ENCODE data around the gene AKT3.
A peak's percentile ranks its signal among the peaks of the same experiment; 100 is the strongest.
"Not testable (repeated sequence)": the region's sequence is repeated elsewhere in the genome, so short reads cannot be mapped to it uniquely, and the experiment has no call there.

The AKT3 gene

DNA sequence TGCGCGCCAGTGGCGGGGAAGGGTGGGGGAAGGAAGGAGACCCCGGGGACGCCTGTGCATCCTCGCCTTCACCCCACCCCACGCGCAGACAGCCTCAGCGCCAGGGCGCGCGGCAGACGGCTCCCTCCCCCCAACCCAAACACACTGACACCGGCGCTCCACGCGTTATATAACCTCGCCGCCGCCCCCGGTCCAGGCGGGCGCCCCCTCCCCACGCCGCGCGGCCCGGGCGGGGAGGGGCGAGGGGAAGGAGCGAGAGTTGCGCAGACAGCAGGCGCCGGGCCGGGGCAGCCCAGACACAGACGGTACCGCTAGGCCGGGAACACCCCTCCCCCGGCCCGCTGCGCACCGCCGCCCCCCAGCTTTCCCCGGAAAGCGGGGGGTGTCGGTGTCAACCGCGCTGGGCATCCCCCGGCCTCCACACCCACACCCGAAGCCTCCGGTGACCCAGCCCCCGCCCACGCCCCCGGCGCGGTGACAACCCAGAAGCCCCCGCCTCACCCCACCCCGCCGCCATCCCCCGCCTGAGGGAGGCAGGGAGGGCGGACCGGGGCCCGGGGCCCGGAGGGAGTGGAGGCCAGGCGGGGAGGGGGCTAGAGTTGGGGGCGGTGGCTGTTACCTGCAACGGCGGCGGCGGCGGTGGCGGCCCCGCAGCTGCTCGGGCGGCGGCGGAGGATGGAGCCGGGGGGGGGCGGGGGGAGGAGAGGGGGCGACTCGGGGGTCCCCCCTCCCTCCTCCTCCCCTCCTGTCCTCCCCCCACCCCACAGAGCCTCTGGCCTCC, 432 bp downstream of the AKT3 start:
- Mint-ChIP-seq H3K4me1 (peaks cover 16% of the 10 kb centered on the region), H3K9me3 (no peaks in the 10 kb centered on the region), H3K27me3 (no peaks in the 10 kb centered on the region), H3K36me3 (no peaks in the 10 kb centered on the region), H3K4me3 (peak overlapping the region; percentile 99), H3K27ac (peak overlapping the region; percentile 98)
- DNase-seq (ENCODE audit: low spot score in 2 of 2) (peak; percentile 56 to 71), ATAC-seq (ENCODE audit: low read depth) (peak; percentile 44)

DNA sequence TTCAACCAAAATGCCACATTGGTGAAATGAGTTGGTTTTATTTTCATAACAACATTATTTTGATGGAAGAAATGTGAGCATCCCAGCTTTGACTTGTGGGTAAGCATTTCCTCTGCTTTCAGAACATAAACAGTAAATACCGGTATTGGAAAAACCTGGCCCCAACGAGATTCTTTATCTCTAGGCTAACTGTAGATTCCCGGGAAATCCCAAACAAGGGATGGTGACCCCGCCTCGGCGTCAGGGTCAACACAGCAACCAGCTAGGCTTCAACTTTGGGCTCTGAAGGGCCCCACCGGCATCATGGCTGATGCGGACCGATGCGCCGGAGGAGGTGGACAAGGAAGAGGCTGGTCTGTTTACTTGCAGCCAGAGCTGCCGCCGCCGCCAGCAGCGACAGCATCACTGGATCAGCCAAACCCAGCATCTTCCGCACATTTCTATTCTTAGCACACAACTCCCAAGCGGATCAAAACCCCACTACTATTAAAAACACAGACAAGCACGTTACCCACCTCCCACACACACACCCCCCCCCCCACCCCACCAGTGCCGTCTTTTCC, 1.1 kb downstream of the AKT3 start:
- Mint-ChIP-seq H3K4me3 (peak overlapping the region; percentile 99), H3K27ac (peak overlapping the region; percentile 98), H3K27me3 (no peaks in the 10 kb centered on the region), H3K4me1 (peaks cover 16% of the 10 kb centered on the region), H3K9me3 (no peaks in the 10 kb centered on the region), H3K36me3 (peaks cover 3% of the 10 kb centered on the region)
- peak; percentile 4 for ATAC-seq (ENCODE audit: low read depth)
- peak in 1 of 2 donors; percentile 45 for DNase-seq (ENCODE audit: low spot score in 2 of 2)

DNA sequence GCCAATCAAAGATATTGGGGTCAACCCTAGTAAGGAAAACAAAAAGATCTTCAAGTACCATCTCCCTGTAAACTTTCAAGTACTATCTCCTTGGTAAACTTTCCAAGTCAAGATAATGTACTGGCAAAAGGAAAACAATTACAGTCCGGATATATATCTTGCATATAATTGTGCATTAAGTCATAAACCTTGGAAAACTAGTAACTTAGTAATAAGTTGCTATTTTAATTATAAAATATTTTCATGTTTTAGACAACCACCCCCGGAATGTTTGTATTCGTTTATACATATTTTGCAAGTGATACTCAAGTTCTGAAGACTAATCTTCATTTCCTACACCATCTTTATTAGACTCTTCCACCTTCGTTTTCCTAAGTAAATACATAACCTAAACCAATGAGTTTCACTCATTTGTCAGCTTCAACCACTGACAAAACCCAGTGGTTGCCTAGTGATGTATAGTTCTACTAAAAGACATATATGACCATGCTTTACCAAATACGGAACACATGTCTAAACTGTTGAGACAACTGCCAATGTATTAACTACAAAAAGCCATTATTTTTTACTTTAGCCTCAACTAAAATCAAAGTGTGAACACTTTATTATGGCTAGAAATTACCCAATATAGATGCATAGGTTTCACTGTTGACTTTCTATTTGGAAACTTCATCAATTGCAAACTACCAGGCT, 1.7 kb downstream of the AKT3 start:
- Mint-ChIP-seq H3K4me1 (peaks cover 16% of the 10 kb centered on the region), H3K4me3 (peak overlapping the region; percentile 99), H3K27ac (peak overlapping the region; percentile 98), H3K36me3 (peaks cover 4% of the 10 kb centered on the region), H3K27me3 (no peaks in the 10 kb centered on the region), H3K9me3 (no peaks in the 10 kb centered on the region)
- DNase-seq (ENCODE audit: low spot score in 2 of 2) (no peak), ATAC-seq (ENCODE audit: low read depth) (no peak)

DNA sequence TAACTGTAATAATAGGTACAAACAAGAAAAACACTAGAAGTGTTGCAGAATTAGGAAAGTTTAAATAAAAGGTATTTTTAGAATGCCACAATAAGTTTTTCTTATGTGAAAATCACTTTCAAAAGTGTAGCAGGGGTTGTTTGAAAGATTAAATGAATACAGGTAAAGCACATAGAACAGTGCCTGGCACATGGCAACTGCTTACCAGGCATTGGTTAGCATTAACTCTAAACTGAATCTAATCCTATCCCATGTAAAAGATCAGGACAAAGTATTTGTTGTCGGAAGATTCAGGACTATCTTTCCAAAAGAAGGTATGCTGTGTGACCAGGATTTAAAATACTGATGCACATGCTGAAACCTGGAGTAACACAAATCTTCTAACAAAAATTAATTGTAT, 3.3 kb downstream of the AKT3 start:
- H3K27ac Mint-ChIP-seq, result peak overlapping the region; percentile 47
- no peaks in the 10 kb centered on the region for H3K27me3 Mint-ChIP-seq
- no peak overlapping the region for H3K4me3 Mint-ChIP-seq
- H3K36me3 Mint-ChIP-seq, result peaks cover 9% of the 10 kb centered on the region
- DNase-seq (ENCODE audit: low spot score in 2 of 2), result no peak
- H3K4me1 Mint-ChIP-seq, result peaks cover 21% of the 10 kb centered on the region
- ATAC-seq (ENCODE audit: low read depth), result no peak
- H3K9me3 Mint-ChIP-seq, result no peaks in the 10 kb centered on the region

DNA sequence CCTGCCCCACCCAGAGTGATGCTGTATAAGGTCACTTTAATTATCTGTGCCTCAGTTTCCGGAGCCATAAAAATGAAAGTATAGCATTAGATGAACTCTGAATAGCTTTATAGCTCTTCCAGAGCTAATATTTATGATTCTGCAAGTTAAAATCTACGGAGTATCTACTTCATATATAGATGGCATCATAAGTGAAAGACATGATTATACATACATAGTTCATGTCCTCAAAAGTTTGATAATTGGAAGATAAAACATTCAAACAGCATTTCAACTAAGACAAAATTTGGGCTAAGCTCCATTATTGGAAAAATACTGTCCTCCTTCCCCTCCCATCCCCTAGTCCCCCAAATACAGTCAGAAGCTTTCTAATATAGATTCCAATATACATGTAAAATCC, 4.2 kb downstream of the AKT3 start:
- Mint-ChIP-seq H3K27me3 (no peaks in the 10 kb centered on the region), H3K27ac (peak overlapping the region; percentile 24), H3K36me3 (peaks cover 9% of the 10 kb centered on the region), H3K4me1 (peaks cover 16% of the 10 kb centered on the region), H3K4me3 (no peak overlapping the region), H3K9me3 (no peaks in the 10 kb centered on the region)
- ATAC-seq (ENCODE audit: low read depth) (no peak), DNase-seq (ENCODE audit: low spot score in 2 of 2) (no peak)

DNA sequence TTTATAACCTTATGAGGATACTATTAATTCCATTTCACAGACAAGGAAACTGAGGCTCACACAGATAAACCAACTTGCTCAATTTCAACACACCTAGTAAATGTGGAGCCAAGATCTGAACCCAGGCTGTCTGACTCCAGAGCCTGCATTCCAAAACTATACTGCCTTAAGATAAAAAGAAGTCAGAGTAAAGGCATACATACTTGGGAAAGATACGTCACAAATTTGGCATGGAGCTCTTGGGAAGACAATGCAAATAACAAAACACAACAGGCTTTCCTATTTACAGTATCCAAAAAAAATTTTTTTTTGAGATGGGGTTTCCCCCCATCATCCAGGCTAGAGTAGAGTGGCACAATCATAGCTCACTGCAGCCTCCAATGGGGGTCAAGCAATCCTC, 5.9 kb downstream of the AKT3 start:
- Mint-ChIP-seq H3K27me3 (no peaks in the 10 kb centered on the region), H3K4me3 (no peak overlapping the region), H3K9me3 (no peaks in the 10 kb centered on the region), H3K36me3 (peaks cover 9% of the 10 kb centered on the region), H3K4me1 (peaks cover 16% of the 10 kb centered on the region), H3K27ac (peak overlapping the region; percentile 24)
- ATAC-seq (ENCODE audit: low read depth) (no peak), DNase-seq (ENCODE audit: low spot score in 2 of 2) (no peak)

DNA sequence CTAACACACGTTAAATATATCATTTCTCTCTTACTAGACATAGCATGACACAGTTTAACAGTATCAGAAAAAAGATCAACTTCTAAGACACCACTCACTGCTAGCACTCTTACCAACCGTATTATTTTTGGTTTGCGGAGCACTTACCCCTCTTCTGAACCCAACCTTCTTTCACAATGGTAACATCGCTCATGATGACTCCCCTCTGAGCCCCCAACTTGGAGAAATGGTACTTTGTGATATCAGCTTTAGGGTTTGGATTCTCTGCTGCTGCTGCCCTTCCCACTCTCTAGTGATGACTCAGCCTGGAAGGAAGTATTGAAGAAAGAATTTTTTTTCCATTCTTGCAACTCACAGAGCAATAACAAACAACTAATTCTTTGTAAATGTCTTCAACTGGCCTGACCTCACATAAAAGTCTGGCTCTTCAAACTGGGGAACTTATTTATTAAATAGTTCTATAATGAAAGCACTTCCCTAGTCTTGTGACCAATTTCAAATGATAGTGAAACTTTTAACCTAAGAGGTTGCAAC, 7.0 kb downstream of the AKT3 start:
- Mint-ChIP-seq H3K9me3 (no peaks in the 10 kb centered on the region), H3K36me3 (peaks cover 9% of the 10 kb centered on the region), H3K4me3 (no peak overlapping the region), H3K4me1 (peaks cover 10% of the 10 kb centered on the region), H3K27ac (peak overlapping the region; percentile 79), H3K27me3 (no peaks in the 10 kb centered on the region)
- ATAC-seq (ENCODE audit: low read depth) (no peak), DNase-seq (ENCODE audit: low spot score in 2 of 2) (no peak)

DNA sequence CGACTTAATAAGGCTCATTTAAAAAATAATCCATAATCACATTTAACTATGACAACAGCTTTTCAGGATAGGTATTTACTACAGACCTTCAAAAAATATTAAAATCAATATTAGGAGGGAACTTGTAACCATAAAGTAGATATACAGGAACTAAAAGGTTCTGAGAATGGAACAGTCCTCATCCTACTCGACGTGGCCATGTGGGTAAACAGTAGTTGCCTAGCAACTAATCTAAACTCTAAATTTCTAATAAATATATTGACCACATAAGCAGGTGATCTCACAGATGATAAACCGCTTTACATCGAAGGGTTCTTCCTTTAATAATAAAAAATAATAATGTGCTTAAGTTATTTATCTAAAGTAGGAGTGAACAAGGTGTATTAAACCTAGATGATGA, 7.9 kb downstream of the AKT3 start:
- Mint-ChIP-seq H3K9me3 (no peaks in the 10 kb centered on the region), H3K4me1 (peaks cover 9% of the 10 kb centered on the region), H3K27ac (peak overlapping the region; percentile 65), H3K4me3 (no peak overlapping the region), H3K27me3 (no peaks in the 10 kb centered on the region), H3K36me3 (peaks cover 10% of the 10 kb centered on the region)
- DNase-seq (ENCODE audit: low spot score in 2 of 2), result no peak
- ATAC-seq (ENCODE audit: low read depth), result peak; percentile 71

DNA sequence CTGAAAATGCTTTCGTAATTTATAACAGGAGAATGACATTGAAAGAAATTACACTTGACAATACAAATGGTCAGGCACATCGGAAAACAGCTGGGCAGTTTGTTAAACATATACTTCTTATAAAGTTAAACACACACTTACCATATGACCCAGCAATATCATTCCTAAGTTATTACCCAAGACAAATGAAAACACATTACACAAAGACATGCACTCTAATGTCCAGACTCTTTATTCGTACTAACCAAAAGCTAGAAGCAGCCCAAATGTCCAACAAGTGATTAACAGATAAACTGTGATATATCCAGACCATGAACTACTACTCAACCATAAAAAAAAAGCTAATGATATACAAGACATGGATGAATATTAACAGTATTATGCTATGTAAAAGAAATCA, 8.5 kb downstream of the AKT3 start:
- Mint-ChIP-seq H3K27me3 (no peaks in the 10 kb centered on the region), H3K36me3 (peaks cover 12% of the 10 kb centered on the region), H3K27ac (peak overlapping the region; percentile 65), H3K4me3 (no peak overlapping the region), H3K9me3 (no peaks in the 10 kb centered on the region), H3K4me1 (peaks cover 9% of the 10 kb centered on the region)
- DNase-seq (ENCODE audit: low spot score in 2 of 2) (no peak), ATAC-seq (ENCODE audit: low read depth) (no peak)

DNA sequence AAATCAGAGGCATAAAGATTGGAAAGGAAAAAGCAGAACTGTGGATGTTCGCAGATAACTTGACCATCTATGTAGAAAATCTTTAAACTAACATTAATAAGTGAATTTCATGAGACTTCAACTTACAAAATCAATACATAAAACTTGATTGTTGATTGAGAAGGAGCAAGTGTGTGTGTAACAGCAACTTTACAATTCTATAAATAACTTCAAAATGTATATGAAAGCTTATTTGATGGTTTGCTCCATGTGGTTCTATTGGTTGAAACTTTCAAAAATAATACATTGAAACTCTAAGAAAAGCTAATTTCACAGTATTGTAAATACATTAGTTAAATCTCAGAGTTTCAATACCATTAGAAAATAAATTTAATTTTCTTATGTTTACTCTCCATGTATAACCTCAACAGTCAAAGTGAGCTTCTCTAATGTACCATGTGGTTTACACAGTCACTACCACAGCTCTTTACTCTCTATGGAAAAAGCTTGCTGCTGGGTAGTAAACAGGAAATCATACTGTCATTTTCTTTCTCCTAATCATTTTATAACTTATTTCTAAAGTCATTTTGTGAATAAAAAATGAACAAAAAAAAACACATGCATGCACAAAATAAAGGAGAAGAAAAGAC, 12.0 kb downstream of the AKT3 start:
- Mint-ChIP-seq H3K9me3 (peaks cover 3% of the 10 kb centered on the region), H3K36me3 (peaks cover 28% of the 10 kb centered on the region), H3K27me3 (no peaks in the 10 kb centered on the region), H3K4me1 (peaks cover 8% of the 10 kb centered on the region), H3K4me3 (no peak overlapping the region), H3K27ac (peak overlapping the region; percentile 28)
- DNase-seq (ENCODE audit: low spot score in 2 of 2) (no peak), ATAC-seq (ENCODE audit: low read depth) (no peak)

DNA sequence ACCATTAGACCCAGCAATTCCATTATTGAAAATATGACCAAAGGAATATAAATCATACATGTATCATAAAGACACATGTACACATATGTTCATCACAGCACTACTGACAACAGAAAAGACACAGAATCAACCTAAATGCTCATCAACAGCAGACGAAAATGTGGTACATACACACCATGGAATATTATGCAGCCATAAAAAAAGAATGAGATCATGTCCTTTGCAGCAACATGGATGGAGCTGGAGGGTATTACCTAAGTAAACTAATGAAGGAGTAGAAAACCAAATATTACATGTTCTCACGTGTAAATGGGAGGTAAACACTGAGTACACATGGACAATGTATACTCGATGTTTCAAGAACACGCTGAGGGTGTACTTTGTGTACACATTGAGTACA, 15.9 kb downstream of the AKT3 start:
- ATAC-seq (ENCODE audit: low read depth), result no peak
- Mint-ChIP-seq H3K27ac (no peak overlapping the region), H3K27me3 (no peaks in the 10 kb centered on the region), H3K36me3 (peaks cover 26% of the 10 kb centered on the region), H3K9me3 (peaks cover 3% of the 10 kb centered on the region), H3K4me3 (no peak overlapping the region), H3K4me1 (peaks cover 15% of the 10 kb centered on the region)
- no peak for DNase-seq (ENCODE audit: low spot score in 2 of 2)

DNA sequence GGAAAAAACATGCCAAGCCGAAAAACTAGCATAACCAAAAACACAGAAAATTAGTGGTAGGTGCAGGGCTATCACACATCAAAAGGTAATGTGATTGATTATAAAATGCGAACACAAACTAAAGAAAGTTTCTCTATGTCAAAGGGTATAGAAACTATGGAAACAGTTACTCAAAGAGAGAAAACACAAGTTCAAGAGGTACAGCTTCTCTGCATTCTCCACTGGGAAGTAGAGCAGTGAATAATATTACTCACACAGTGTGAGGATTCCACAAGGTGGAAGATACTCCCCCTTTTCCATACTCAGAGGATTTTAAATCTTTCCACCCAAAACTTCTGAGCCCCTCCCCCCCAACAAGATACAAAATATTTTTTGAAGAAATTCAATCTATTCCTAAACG, 18.6 kb downstream of the AKT3 start:
- no peak overlapping the region for H3K27ac Mint-ChIP-seq

DNA sequence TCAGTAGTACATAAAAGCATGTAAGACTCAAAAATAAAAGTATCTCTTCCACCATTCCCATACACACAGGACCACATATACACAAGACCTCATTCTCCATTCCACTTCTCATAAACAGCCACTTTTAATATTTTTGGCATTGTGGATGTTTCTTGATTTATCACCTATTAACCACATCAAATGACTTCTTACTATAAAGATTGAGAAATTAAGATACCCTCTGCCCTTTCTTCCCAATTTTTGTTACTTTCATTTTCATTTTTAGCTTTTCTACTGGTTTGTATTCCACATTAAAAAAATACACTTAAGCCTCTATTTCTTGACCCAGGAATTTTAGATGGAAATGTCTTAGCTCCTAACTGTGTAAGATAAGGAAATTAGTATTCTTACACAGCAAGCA, 22.8 kb downstream of the AKT3 start:
- no peak for DNase-seq (ENCODE audit: low spot score in 2 of 2)
- no peaks in the 10 kb centered on the region for H3K27me3 Mint-ChIP-seq
- H3K4me1 Mint-ChIP-seq, result peaks cover 35% of the 10 kb centered on the region
- H3K36me3 Mint-ChIP-seq, result peaks cover 30% of the 10 kb centered on the region
- ATAC-seq (ENCODE audit: low read depth), result no peak
- H3K4me3 Mint-ChIP-seq, result no peak overlapping the region
- peaks cover 4% of the 10 kb centered on the region for H3K9me3 Mint-ChIP-seq
- H3K27ac Mint-ChIP-seq, result peak overlapping the region; percentile 20

More for the DNA sequence above, 18.6 kb downstream of the AKT3 start:
- no peak for DNase-seq (ENCODE audit: low spot score in 2 of 2)
- Mint-ChIP-seq H3K9me3 (peaks cover 3% of the 10 kb centered on the region), H3K4me1 (peaks cover 20% of the 10 kb centered on the region), H3K27me3 (no peaks in the 10 kb centered on the region), H3K36me3 (peaks cover 27% of the 10 kb centered on the region), H3K4me3 (no peak overlapping the region)
- ATAC-seq (ENCODE audit: low read depth), result no peak

DNA sequence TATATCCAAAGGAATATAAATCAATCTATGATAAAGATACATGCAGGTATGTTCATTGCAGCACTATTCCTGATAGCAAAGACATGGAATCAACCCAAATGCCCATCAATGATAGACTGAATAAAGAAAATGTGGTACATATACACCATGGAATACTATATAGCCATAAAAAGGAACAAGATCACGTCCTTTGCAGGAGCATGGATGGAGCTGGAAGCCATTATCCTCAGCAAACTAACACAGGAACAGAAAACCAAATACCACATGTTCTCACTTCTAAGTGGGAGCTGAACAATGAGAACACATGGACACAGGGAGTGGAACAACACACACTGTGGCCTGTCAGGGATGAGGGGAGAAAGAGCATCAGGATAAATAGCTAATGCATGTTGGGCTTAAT, 25.1 kb downstream of the AKT3 start:
- H3K4me3 Mint-ChIP-seq; DNase-seq (ENCODE audit: low spot score in 2 of 2); H3K27ac Mint-ChIP-seq; ATAC-seq (ENCODE audit: low read depth); H3K27me3 Mint-ChIP-seq: not testable (repeated sequence)
- H3K9me3 Mint-ChIP-seq, result peaks cover 15% of the 10 kb centered on the region
- H3K36me3 Mint-ChIP-seq, result peaks cover 51% of the 10 kb centered on the region
- peaks cover 35% of the 10 kb centered on the region for H3K4me1 Mint-ChIP-seq

All from memory B cell (primary cell).